AG10803 (cell line): Measurements from ENCODE around the gene B3GALNT1.
A peak's percentile ranks its signal among the peaks of the same experiment; 100 is the strongest.

Source experiments
- DNase-seq: peaks from one replicate; pipeline ENCODE4 v3.0.0; 2010; ENCODE audit warnings: low read depth
- H3K4me3 ChIP-seq: 2 replicates; pipeline ENCODE4 v1.5.1; 2011; ENCODE audit warnings: mild to moderate bottlenecking, low read length, control low read depth
- CTCF ChIP-seq: conservative IDR thresholded peaks from 2 replicates; pipeline ENCODE4 v1.5.1; 2011; ENCODE audit warnings: mild to moderate bottlenecking, low read length, control low read depth, inconsistent platforms

B3GALNT1 gene

GRCh38 chr3:161103776-161104385 lies 1.3 kb downstream of the B3GALNT1 start:
- TF ChIP-seq CTCF, result no peak
- DNase-seq, result no peak
- peak overlapping the region; percentile 74 for H3K4me3 ChIP-seq

- no peak for DNase-seq
- no peak overlapping the region for H3K4me3 ChIP-seq
- TF ChIP-seq CTCF, result no peak
These were observed 3.5 kb downstream of the B3GALNT1 start for GRCh38 chr3:161101609-161102008.

- no peak for TF ChIP-seq CTCF
- no peak for DNase-seq
- H3K4me3 ChIP-seq, result no peak overlapping the region
These were observed 4.2 kb downstream of the B3GALNT1 start for GRCh38 chr3:161100994-161101393.

- TF ChIP-seq CTCF, result no peak
- no peak overlapping the region for H3K4me3 ChIP-seq
- no peak for DNase-seq
These were observed 8.3 kb downstream of the B3GALNT1 start for GRCh38 chr3:161096771-161097367.

- H3K4me3 ChIP-seq, result no peak overlapping the region
- DNase-seq, result no peak
- TF ChIP-seq CTCF, result no peak
These were observed 11.3 kb downstream of the B3GALNT1 start for GRCh38 chr3:161093895-161094294.

GRCh38 chr3:161084277-161084676 lies 20.9 kb downstream of the B3GALNT1 start:
- TF ChIP-seq CTCF, result no peak
- no peak for DNase-seq
- no peak overlapping the region for H3K4me3 ChIP-seq

- no peak for DNase-seq
- no peak overlapping the region for H3K4me3 ChIP-seq
- no peak for TF ChIP-seq CTCF
These were observed 22.0 kb downstream of the B3GALNT1 start for GRCh38 chr3:161083131-161083530.
